Activated naive CD4-positive, alpha-beta T cell treated with anti-CD3 and anti-CD28 coated beads, Interleukin-2, amount 50 U/mL, for 24 hours (primary cell): Measurements from ENCODE around the gene PCID2.
"Not testable (repeated sequence)": the region's sequence is repeated elsewhere in the genome, so short reads cannot be mapped to it uniquely, and the experiment has no call there.

ENCODE experiments used
- H3K27ac Mint-ChIP-seq: one replicate; pipeline ENCODE4 v1.8.0; 2021; ENCODE audit warnings: mild to moderate bottlenecking, mixed read lengths
- H3K27me3 Mint-ChIP-seq: one replicate; pipeline ENCODE4 v1.8.0; 2021; ENCODE audit warnings: mixed read lengths
- H3K36me3 Mint-ChIP-seq: one replicate; pipeline ENCODE4 v1.8.0; 2021; ENCODE audit warnings: mixed read lengths
- H3K4me1 Mint-ChIP-seq: one replicate; pipeline ENCODE4 v1.8.0; 2021; ENCODE audit warnings: mixed read lengths
- H3K4me3 Mint-ChIP-seq: one replicate; pipeline ENCODE4 v1.8.0; 2021; ENCODE audit warnings: mild to moderate bottlenecking, mixed read lengths
- H3K9me3 Mint-ChIP-seq: one replicate; pipeline ENCODE4 v1.8.0; 2021; ENCODE audit warnings: mixed read lengths

Gene PCID2

GRCh38 chr13:113166681-113167080 is 41.8 kb downstream of the PCID2 start:
- Mint-ChIP-seq H3K27ac (no peak overlapping the region), H3K36me3 (peaks cover 19% of the 10 kb centered on the region), H3K4me3 (no peak overlapping the region), H3K4me1 (peaks cover 26% of the 10 kb centered on the region), H3K9me3 (no peaks in the 10 kb centered on the region), H3K27me3 (no peaks in the 10 kb centered on the region)

GRCh38 chr13:113166266-113166665 is 42.2 kb downstream of the PCID2 start:
- Mint-ChIP-seq H3K9me3 (no peaks in the 10 kb centered on the region), H3K4me1 (peaks cover 29% of the 10 kb centered on the region), H3K4me3 (no peak overlapping the region), H3K36me3 (peaks cover 19% of the 10 kb centered on the region), H3K27ac (peak overlapping the region; percentile 69), H3K27me3 (no peaks in the 10 kb centered on the region)

DNA sequence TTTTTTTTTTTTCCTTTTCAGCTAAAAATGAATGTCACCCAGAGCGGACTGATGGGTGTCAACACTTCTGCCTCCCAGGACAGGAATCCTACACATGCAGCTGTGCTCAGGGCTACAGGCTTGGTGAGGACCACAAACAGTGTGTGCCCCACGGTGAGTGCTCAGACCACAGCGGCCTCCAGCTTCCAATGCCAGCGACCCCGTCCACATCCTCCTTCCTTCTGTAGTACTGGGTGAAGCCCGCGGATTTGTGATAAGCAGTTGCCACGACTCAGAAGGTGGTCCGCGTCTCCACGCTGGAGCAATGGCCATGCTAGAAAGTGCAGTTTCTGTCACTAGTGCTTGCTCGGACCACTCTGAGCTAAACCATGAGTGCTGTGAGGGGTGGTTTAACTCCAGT is 44.0 kb downstream of the PCID2 start:
- Mint-ChIP-seq H3K27ac (no peak overlapping the region), H3K4me1 (peaks cover 39% of the 10 kb centered on the region)

DNA sequence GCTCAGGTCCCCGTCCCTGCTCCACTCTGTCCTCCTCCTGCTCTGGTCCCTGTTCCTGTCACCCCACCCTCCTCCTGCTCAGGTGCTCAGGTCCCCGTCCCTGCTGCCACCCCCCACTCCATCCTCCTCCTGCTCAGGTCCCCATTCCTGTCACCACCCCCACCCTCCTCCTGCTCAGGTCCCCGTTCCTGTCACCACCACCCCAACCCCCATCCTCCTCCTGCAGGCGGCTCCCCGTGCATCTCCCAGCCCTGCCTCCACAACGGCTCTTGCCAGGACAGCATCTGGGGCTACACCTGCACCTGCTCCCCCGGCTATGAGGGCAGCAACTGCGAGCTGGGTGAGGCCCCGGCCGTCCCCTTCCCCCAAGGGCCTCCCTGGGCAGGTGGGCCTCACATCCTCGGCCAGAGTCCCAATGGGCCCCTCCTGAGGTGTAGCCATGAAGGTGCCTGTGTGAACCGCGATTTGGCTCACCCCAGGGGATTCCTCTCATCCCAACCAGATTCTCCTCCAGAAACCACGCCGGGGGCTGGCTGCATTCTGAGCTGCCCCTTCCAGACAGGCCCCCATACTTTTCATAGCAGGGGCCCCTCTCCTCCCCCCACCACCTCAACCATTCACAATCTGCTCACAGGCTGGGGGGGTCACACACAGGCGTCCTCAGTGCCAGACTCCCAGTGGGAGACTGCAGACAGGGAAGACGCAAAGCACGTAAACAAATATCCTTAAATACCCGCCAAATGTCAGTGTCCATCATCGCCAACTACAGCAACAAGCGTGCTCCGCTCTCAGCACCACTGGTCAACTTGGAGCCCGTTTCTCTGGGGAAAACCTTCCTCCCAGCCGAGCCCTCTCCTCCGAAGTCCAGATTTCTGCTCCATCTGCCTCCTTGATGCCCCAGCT is 45.4 kb downstream of the PCID2 start:
- Mint-ChIP-seq H3K4me1 (peaks cover 39% of the 10 kb centered on the region), H3K4me3 (no peak overlapping the region), H3K9me3 (no peaks in the 10 kb centered on the region), H3K36me3 (peaks cover 9% of the 10 kb centered on the region), H3K27ac (peak overlapping the region; percentile 66), H3K27me3 (no peaks in the 10 kb centered on the region)

More for the DNA sequence above, 44.0 kb downstream of the PCID2 start:
- H3K4me3 Mint-ChIP-seq: no peak overlapping the region
- H3K9me3 Mint-ChIP-seq: no peaks in the 10 kb centered on the region
- H3K36me3 Mint-ChIP-seq: peaks cover 16% of the 10 kb centered on the region
- H3K27me3 Mint-ChIP-seq: no peaks in the 10 kb centered on the region

GRCh38 chr13:113161975-113162374 is 46.5 kb downstream of the PCID2 start:
- not testable (repeated sequence) for H3K27me3 Mint-ChIP-seq, H3K27ac Mint-ChIP-seq, H3K36me3 Mint-ChIP-seq, H3K9me3 Mint-ChIP-seq, H3K4me3 Mint-ChIP-seq
- peaks cover 39% of the 10 kb centered on the region for H3K4me1 Mint-ChIP-seq

GRCh38 chr13:113161433-113161832 is 47.0 kb downstream of the PCID2 start:
- peak overlapping the region; percentile 68 for H3K4me3 Mint-ChIP-seq

GRCh38 chr13:113160983-113161382 is 47.5 kb downstream of the PCID2 start:
- Mint-ChIP-seq H3K4me1 (peaks cover 32% of the 10 kb centered on the region), H3K36me3 (no peaks in the 10 kb centered on the region), H3K4me3 (peak overlapping the region; percentile 68), H3K27me3 (no peaks in the 10 kb centered on the region), H3K27ac (peak overlapping the region; percentile 72), H3K9me3 (no peaks in the 10 kb centered on the region)

More at GRCh38 chr13:113161433-113161832, 47.0 kb downstream of the PCID2 start:
- H3K27ac Mint-ChIP-seq: peak overlapping the region; percentile 72
- no peaks in the 10 kb centered on the region for H3K36me3 Mint-ChIP-seq
- H3K27me3 Mint-ChIP-seq: no peaks in the 10 kb centered on the region
- H3K9me3 Mint-ChIP-seq: no peaks in the 10 kb centered on the region
- H3K4me1 Mint-ChIP-seq: peaks cover 36% of the 10 kb centered on the region

DNA sequence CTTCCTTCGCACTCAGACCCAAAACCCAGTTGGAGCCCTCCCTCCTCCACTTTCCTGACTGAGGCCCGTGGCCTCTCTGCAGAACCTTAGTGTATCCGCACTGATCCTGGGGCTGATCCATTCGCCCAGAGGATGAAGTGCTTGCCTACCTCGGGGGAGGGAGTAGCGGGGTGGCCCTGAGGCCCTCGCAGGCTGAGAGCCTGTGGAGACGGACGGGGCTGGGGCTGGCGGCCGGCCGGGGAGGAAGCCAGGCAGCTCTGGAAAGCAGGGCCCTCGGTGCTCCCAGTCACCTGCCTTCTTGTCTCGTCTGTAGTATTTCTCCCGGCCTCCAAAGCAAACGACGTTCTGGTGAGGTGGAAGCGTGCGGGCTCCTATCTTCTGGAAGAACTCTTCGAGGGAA is 48.8 kb downstream of the PCID2 start:
- Mint-ChIP-seq H3K9me3 (no peaks in the 10 kb centered on the region), H3K4me1 (peaks cover 27% of the 10 kb centered on the region), H3K4me3 (no peak overlapping the region), H3K36me3 (no peaks in the 10 kb centered on the region), H3K27ac (peak overlapping the region; percentile 51), H3K27me3 (no peaks in the 10 kb centered on the region)

GRCh38 chr13:113158946-113159345 is 49.5 kb downstream of the PCID2 start:
- Mint-ChIP-seq H3K27me3 (no peaks in the 10 kb centered on the region), H3K27ac (no peak overlapping the region), H3K4me1 (peaks cover 30% of the 10 kb centered on the region), H3K9me3 (no peaks in the 10 kb centered on the region), H3K4me3 (no peak overlapping the region), H3K36me3 (no peaks in the 10 kb centered on the region)

- Mint-ChIP-seq H3K4me3 (no peak within 1 kb of the TSS), H3K36me3 (no peaks in the 10 kb centered on the region), H3K9me3 (no peaks in the 10 kb centered on the region), H3K27me3 (no peaks in the 10 kb centered on the region), H3K4me1 (peaks cover 25% of the 10 kb centered on the region), H3K27ac (peak within 1 kb of the TSS; percentile 3)
Observed at GRCh38 chr13:113157929-113158747, 50.3 kb downstream of the PCID2 start, which contains the start of gene PROZ. TSS of gene PROZ (plus strand) at chr13:113158648. CDS start at chr13:113158661, 13 bp downstream.

- no peaks in the 10 kb centered on the region for H3K9me3 Mint-ChIP-seq
- H3K36me3 Mint-ChIP-seq: no peaks in the 10 kb centered on the region
- peak overlapping the region; percentile 3 for H3K27ac Mint-ChIP-seq
- H3K4me1 Mint-ChIP-seq: peaks cover 30% of the 10 kb centered on the region
- H3K4me3 Mint-ChIP-seq: no peak overlapping the region
- no peaks in the 10 kb centered on the region for H3K27me3 Mint-ChIP-seq
Observed at GRCh38 chr13:113157206-113157928, 51.1 kb downstream of the PCID2 start.

GRCh38 chr13:113155982-113156655 is 52.4 kb downstream of the PCID2 start:
- Mint-ChIP-seq H3K27me3 (no peaks in the 10 kb centered on the region), H3K4me3 (no peak overlapping the region), H3K4me1 (peaks cover 30% of the 10 kb centered on the region), H3K27ac (no peak overlapping the region), H3K9me3 (no peaks in the 10 kb centered on the region), H3K36me3 (no peaks in the 10 kb centered on the region)

DNA sequence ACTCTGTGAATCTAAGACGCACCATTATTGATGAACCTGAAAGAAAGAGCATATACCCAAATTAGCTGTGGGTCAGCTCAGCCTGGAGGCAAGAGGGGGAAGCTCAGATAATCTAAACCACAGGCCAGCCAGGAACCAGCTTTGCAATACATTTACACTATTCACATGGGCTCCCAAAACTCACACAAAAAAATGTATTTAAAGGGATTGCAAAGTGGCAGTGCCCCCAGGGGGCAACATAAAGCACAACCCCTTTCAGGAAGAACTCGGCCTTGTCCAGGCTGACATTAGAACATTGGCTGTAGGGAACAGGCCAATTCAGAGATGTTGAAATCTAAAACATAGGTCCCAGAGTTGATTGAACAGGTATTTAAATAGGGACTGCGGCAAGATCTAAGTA is 53.3 kb downstream of the PCID2 start:
- Mint-ChIP-seq H3K4me1 (peaks cover 21% of the 10 kb centered on the region), H3K27me3 (no peaks in the 10 kb centered on the region), H3K9me3 (no peaks in the 10 kb centered on the region), H3K36me3 (no peaks in the 10 kb centered on the region), H3K4me3 (peak overlapping the region; percentile 65), H3K27ac (peak overlapping the region; percentile 64)

DNA sequence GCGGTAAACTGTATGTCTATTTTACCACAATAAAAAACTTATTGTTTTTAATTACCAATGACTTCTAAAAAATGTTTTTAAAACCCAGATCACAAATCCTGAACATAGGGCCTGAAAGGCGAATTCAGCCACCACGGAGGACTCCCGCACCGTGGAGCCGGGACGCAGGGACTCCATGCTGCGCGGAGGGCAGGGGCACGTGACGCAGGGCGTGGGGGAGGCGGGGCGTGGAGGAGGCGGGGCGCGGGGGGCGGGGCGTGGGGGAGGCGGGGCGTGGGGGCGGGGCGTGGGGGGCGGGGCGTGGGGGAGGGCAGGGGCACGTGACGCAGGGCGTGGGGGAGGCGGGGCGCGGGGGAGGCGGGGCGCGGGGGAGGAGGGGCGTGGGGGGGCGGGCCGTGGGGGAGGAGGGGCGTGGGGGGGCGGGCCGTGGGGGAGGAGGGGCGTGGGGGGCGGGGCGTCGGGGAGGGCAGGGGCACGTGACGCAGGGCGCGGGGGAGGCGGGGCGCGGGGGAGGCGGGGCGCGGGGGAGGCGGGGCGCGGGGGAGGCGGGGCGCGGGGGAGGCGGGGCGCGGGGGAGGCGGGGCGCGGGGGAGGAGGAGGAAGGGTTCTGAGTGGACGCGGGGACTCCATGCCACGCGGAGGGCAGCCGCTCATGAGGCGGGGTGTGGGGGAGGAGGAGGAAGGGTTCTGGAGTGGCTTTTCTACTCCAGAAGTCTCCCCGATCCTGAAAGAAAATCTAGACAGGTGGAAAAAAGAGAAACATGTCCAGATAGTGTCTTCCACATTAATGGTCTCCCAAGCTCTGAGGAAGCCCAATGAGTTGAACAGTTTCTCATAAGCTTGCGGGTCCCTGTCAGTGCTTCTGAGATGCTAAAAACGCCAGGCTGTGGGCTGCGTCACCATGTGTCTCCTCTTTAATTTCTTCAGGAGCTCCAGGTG is 54.4 kb downstream of the PCID2 start:
- Mint-ChIP-seq H3K27me3 (no peaks in the 10 kb centered on the region), H3K27ac (peak overlapping the region; percentile 83), H3K36me3 (no peaks in the 10 kb centered on the region), H3K4me1 (peaks cover 17% of the 10 kb centered on the region), H3K4me3 (peak overlapping the region; percentile 81), H3K9me3 (no peaks in the 10 kb centered on the region)
